ENCODE results near the gene CFAP52.

DNA sequence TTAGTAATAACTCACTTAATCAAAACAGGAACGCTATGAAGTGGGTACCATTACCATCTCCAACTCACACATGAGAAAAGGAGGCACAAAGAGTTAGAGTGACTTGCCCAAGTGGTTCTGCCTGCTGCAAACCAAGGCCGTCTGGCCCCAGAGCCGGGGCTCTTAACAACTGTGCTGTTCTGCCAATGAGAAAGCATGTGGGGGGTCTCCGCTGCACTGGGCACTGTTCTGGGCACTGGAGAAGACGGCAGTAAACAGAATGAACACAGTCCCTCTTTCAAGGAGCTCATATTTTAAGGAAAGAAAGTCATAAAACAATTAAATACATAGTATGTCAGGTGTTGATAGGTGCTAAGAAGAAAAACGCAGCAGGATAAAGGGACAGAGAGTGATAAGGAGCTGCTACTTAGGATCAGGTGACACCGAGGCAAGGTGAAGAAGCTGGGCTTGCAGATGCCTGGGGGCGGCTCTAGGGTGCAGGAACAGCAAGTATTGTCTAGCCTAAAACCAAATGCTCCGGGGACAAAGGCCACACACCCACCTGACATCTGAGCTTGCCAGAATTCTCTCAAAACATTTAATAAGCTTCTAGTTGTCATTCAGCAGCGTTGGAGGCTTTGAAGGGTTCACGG lies 7.4 kb upstream of the CFAP52 start:
- no peak for TF ChIP-seq POLR2A (IDR thresholded peaks at IDR 0.05; ENCODE audit: low read length)
- TF ChIP-seq RNF2 (IDR thresholded peaks at IDR 0.05; ENCODE audit: borderline replicate concordance, low read depth) = no peak
- TF ChIP-seq, protein P1, sequence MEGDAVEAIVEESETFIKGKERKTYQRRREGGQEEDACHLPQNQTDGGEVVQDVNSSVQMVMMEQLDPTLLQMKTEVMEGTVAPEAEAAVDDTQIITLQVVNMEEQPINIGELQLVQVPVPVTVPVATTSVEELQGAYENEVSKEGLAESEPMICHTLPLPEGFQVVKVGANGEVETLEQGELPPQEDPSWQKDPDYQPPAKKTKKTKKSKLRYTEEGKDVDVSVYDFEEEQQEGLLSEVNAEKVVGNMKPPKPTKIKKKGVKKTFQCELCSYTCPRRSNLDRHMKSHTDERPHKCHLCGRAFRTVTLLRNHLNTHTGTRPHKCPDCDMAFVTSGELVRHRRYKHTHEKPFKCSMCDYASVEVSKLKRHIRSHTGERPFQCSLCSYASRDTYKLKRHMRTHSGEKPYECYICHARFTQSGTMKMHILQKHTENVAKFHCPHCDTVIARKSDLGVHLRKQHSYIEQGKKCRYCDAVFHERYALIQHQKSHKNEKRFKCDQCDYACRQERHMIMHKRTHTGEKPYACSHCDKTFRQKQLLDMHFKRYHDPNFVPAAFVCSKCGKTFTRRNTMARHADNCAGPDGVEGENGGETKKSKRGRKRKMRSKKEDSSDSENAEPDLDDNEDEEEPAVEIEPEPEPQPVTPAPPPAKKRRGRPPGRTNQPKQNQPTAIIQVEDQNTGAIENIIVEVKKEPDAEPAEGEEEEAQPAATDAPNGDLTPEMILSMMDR (IDR thresholded peaks at IDR 0.05) = no peak
- no peak for TF ChIP-seq PHF8 (IDR thresholded peaks at IDR 0.05; ENCODE audit: borderline replicate concordance, low read depth)
- TF ChIP-seq MYC (IDR thresholded peaks at IDR 0.05; ENCODE audit: borderline replicate concordance, low read length) = no peak
- TF ChIP-seq, protein P2, sequence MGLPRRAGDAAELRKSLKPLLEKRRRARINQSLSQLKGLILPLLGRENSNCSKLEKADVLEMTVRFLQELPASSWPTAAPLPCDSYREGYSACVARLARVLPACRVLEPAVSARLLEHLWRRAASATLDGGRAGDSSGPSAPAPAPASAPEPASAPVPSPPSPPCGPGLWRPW (IDR thresholded peaks at IDR 0.05) = no peak
- TF ChIP-seq, protein P3, sequence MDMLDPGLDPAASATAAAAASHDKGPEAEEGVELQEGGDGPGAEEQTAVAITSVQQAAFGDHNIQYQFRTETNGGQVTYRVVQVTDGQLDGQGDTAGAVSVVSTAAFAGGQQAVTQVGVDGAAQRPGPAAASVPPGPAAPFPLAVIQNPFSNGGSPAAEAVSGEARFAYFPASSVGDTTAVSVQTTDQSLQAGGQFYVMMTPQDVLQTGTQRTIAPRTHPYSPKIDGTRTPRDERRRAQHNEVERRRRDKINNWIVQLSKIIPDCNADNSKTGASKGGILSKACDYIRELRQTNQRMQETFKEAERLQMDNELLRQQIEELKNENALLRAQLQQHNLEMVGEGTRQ (IDR thresholded peaks at IDR 0.05) = no peak
- TF ChIP-seq EP300 (IDR thresholded peaks at IDR 0.05) = no peak
- TF ChIP-seq HDAC2 (IDR thresholded peaks at IDR 0.05) = no peak
- TF ChIP-seq NR3C1 (IDR thresholded peaks at IDR 0.05) = no peak
- TF ChIP-seq, protein P4, sequence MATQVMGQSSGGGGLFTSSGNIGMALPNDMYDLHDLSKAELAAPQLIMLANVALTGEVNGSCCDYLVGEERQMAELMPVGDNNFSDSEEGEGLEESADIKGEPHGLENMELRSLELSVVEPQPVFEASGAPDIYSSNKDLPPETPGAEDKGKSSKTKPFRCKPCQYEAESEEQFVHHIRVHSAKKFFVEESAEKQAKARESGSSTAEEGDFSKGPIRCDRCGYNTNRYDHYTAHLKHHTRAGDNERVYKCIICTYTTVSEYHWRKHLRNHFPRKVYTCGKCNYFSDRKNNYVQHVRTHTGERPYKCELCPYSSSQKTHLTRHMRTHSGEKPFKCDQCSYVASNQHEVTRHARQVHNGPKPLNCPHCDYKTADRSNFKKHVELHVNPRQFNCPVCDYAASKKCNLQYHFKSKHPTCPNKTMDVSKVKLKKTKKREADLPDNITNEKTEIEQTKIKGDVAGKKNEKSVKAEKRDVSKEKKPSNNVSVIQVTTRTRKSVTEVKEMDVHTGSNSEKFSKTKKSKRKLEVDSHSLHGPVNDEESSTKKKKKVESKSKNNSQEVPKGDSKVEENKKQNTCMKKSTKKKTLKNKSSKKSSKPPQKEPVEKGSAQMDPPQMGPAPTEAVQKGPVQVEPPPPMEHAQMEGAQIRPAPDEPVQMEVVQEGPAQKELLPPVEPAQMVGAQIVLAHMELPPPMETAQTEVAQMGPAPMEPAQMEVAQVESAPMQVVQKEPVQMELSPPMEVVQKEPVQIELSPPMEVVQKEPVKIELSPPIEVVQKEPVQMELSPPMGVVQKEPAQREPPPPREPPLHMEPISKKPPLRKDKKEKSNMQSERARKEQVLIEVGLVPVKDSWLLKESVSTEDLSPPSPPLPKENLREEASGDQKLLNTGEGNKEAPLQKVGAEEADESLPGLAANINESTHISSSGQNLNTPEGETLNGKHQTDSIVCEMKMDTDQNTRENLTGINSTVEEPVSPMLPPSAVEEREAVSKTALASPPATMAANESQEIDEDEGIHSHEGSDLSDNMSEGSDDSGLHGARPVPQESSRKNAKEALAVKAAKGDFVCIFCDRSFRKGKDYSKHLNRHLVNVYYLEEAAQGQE (IDR thresholded peaks at IDR 0.05) = no peak
- TF ChIP-seq, protein P5, sequence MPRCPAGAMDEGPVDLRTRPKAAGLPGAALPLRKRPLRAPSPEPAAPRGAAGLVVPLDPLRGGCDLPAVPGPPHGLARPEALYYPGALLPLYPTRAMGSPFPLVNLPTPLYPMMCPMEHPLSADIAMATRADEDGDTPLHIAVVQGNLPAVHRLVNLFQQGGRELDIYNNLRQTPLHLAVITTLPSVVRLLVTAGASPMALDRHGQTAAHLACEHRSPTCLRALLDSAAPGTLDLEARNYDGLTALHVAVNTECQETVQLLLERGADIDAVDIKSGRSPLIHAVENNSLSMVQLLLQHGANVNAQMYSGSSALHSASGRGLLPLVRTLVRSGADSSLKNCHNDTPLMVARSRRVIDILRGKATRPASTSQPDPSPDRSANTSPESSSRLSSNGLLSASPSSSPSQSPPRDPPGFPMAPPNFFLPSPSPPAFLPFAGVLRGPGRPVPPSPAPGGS (IDR thresholded peaks at IDR 0.05) = no peak

Measured in A549 (cell line).